Left lung (tissue), 10 donors: ENCODE results near the gene ZBTB11. TPM values are rescaled to one million over a fixed set of nuclear protein-coding genes. Genes with fewer than 3 reads are reported as not detected.
"Not testable (repeated sequence)": the region's sequence is repeated elsewhere in the genome, so short reads cannot be mapped to it uniquely, and the experiment has no call there.

Source experiments
- ATAC-seq: fragments of 200-7000 bp; cut with Tn5 transposase; one replicate; pipeline ENCODE4 v1.9.1; 2020; ENCODE audit warnings: moderate library complexity
- DNase-seq, 4 donors: peaks; one replicate each; pipeline ENCODE4 v3.0.0-alpha.2; 2013 to 2020
- H3K27ac ChIP-seq, 2 donors: fragments of 200-600 bp; sonication (generic) in 1 of 2; one replicate each; pipeline versions ENCODE4 v1.5.0 to v1.8.0; 2020 to 2021
- H3K27me3 ChIP-seq, 2 donors: fragments of 200-600 bp; sonication (generic) in 1 of 2; one replicate each; pipeline versions ENCODE4 v1.5.0 to v1.8.0; 2020 to 2021
- H3K36me3 ChIP-seq, 2 donors: fragments of 200-600 bp; sonication (generic) in 1 of 2; one replicate each; pipeline versions ENCODE4 v1.5.0 to v1.8.0; 2020 to 2021
- H3K4me1 ChIP-seq, 2 donors: fragments of 200-600 bp; one replicate each; pipeline ENCODE4 v1.8.0; 2021
- H3K4me3 ChIP-seq, 2 donors: fragments of 200-600 bp; sonication (generic) in 1 of 2; one replicate each; pipeline versions ENCODE4 v1.5.0 to v1.8.0; 2020 to 2021; ENCODE audit warnings: mild to moderate bottlenecking in 1 of 2
- H3K9me3 ChIP-seq, 2 donors: fragments of 200-600 bp; sonication (generic) in 1 of 2; one replicate each; pipeline versions ENCODE4 v1.5.0 to v1.8.0; 2020 to 2021
- intact Hi-C, 2 donors: fragments of 100-400 bp; cut with DNase I; formaldehyde crosslinking; loops; one replicate each; pipeline versions ENCODE4 v1.11.2 to v1.14.2; 2022
- polyA plus RNA-seq, 6 donors: library from polyadenylated mRNA; unstranded; fragments of 120-200 nt; gene quantifications; one replicate each; pipeline ENCODE4 v1.2.1, GENCODE V29; 2013; ENCODE audit not compliant: insufficient read length in 6 of 6
- total RNA-seq, 2 donors: library from RNA; stranded (reverse); fragmentation: NEBNext Ultra II Directional; extraction: Animal tissue kit (Norgen Biotek cat#: 25700); gene quantifications; one replicate each; pipeline ENCODE4 v1.2.1, GENCODE V29; 2021
- TF ChIP-seq, protein P1 (sequence below), 2 donors: fragments of 200-600 bp; sonication (generic) in 1 of 2; IDR thresholded peaks; one replicate each; pipeline versions ENCODE4 v1.5.0 to v1.8.0; 2021; ENCODE audit warnings: antibody characterized with exemption in 2 of 2
- donor health status: DM: no; HTN: yes; CAD: no.
- donor health status: DM: no; HTN: no; CAD: no.

ZBTB11 gene
- total and polyA plus RNA-seq, 8 donors: 16.6 to 27.7 (median 25.7) TPM

DNA sequence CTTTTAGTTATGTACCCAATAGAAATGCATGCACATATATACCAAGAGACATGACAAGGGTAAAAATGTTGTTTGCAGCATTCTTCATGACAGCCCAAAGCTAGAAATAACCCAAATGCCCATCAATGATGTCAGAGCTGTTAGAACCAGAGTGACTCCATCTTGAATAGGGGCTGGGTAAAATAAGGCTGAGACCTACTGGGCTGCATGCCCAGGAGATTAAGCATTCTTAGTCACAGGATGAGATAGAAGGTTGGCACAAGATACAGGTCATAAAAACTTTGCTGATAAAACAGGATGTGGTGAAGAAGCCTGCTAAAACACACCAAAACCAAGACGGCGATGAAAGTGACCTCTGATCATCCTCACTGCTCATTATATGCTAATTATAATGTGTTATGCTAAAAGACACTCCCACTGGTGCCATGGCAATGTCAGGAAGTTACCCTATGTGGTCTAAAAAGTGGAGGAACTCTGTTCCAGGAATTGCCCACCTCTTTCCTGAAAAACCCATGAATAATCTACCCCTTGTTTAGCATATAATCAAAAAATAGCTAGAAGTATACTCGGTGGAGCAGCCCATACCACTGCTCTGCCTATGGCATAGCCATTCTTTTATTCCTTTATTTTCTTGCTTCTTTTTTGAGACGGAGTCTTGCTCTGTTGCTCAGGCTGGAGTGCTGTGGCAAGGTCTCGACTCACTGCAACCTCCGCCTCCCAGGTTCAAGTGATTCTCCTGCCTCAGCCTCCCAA is 32.9 kb downstream of the ZBTB11 start:
- Histone ChIP-seq H3K27ac (no peak overlapping the region), H3K36me3 (peaks cover 0 to 16% of the 10 kb centered on the region in 2 donors), H3K9me3 (no peaks in the 10 kb centered on the region), H3K27me3 (no peaks in the 10 kb centered on the region), H3K4me3 (no peak overlapping the region), H3K4me1 (no peaks in the 10 kb centered on the region)
- DNase-seq (no peak), ATAC-seq (no peak)
- TF ChIP-seq, protein P1, sequence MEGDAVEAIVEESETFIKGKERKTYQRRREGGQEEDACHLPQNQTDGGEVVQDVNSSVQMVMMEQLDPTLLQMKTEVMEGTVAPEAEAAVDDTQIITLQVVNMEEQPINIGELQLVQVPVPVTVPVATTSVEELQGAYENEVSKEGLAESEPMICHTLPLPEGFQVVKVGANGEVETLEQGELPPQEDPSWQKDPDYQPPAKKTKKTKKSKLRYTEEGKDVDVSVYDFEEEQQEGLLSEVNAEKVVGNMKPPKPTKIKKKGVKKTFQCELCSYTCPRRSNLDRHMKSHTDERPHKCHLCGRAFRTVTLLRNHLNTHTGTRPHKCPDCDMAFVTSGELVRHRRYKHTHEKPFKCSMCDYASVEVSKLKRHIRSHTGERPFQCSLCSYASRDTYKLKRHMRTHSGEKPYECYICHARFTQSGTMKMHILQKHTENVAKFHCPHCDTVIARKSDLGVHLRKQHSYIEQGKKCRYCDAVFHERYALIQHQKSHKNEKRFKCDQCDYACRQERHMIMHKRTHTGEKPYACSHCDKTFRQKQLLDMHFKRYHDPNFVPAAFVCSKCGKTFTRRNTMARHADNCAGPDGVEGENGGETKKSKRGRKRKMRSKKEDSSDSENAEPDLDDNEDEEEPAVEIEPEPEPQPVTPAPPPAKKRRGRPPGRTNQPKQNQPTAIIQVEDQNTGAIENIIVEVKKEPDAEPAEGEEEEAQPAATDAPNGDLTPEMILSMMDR (IDR thresholded peaks at IDR 0.05): no peak
- intact Hi-C loops: no loop called here

DNA sequence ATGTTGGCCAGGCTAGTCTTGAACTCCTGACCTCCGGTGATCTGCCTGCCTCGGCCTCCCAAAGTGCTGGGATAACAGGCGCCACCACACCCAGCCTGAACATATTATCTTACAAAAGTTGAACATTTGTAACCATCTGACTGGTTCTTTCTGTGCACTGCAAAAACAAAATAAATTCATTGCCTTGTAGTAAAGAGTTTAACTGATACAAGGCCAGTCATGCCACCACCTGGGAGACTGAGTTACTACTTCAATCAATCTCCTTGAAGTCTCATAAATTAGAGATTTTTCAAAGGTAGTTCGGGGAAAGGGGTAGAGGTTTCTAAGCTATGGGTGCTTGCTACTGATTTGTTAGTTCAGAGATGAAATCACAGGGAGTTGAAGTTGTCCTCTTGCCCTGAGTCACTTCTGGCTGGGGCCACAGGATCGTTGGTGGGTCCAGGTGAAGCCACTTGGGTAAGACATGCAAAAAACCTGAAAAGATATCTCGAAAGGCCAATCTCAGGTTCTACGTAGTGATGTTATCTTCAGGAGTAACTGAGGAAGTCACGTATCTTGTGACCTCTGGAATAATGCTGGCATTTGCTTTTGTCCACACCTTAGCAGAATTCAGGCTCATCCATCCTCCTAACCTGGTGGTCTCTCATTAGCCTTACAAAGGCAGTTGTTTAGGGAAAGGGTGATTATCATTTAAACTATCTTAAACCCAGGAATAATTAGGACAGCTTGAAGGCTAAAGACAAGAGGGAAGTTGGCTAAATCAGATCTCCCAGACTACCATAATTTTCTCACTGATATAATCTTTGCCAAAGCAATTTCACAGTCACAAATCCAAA is 33.7 kb downstream of the ZBTB11 start:
- H3K4me1 ChIP-seq: no peaks in the 10 kb centered on the region
- DNase-seq (no peak), ATAC-seq (no peak)
- H3K27me3 ChIP-seq: no peaks in the 10 kb centered on the region
- no peak overlapping the region for H3K27ac ChIP-seq
- H3K9me3 ChIP-seq: no peaks in the 10 kb centered on the region
- TF ChIP-seq, protein P1 (IDR thresholded peaks at IDR 0.05): no peak
- peaks cover 0 to 7% of the 10 kb centered on the region in 2 donors for H3K36me3 ChIP-seq
- intact Hi-C loops: no loop called here
- H3K4me3 ChIP-seq: no peak overlapping the region

DNA sequence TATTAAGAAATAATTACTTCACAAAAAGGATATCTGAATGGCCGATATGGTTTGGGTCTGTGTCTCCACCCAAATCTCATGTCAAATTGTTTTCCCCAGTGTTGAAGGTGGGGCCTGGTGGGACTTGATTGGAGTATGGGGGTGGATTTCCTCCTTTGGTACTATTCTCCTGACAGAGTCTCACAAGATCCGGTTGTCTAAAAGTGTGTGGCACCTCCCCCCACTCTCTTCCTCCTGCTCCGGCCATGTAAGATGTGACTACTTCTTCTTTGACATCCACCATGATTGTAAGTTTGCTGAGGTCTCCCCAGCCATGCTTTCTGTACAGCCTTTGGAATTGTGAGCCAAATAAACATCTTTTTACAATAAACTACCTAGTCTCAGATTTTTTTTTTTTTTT is 34.5 kb downstream of the ZBTB11 start:
- Histone ChIP-seq H3K9me3 (no peaks in the 10 kb centered on the region), H3K36me3 (no peaks in the 10 kb centered on the region), H3K4me3 (no peak overlapping the region), H3K27ac (no peak overlapping the region), H3K4me1 (no peaks in the 10 kb centered on the region), H3K27me3 (no peaks in the 10 kb centered on the region)
- ATAC-seq (no peak), DNase-seq (no peak)
- intact Hi-C loops: no loop called here
- TF ChIP-seq, protein P1 (IDR thresholded peaks at IDR 0.05): no peak

DNA sequence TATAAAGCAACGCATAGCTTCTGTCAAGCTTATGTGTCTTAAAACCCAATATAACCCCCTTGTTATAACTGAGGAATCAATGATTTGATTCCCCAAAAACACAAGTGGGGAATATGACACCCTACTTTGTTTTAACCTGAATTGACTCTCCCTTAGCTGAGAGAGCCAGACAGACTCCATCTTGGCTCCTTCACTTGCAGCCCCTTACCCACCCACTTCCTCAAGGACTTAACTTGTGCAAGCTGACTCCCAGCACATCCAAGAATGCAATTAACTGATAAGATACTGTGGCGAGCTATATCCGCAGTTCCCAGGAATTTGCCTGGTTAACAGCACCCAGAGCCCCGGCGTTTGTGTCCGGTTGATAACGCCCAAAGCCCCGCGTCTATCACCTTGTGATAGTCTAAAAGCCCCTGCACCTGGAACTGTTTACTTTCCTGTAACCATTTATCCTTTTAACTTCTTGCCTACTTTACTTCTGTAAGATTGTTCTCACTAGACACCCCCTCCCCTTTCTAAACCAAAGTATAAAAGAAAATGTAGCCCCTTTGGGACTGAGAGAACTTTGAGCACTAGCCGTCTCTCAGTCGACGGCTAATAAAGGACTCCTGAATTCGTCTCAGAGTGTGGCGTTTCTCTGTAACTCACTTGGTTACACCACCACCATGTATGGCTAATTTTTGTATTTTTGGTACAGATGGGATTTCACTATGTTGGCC is 35.4 kb downstream of the ZBTB11 start:
- intact Hi-C loops, H3K4me3 ChIP-seq: not testable (repeated sequence)

DNA sequence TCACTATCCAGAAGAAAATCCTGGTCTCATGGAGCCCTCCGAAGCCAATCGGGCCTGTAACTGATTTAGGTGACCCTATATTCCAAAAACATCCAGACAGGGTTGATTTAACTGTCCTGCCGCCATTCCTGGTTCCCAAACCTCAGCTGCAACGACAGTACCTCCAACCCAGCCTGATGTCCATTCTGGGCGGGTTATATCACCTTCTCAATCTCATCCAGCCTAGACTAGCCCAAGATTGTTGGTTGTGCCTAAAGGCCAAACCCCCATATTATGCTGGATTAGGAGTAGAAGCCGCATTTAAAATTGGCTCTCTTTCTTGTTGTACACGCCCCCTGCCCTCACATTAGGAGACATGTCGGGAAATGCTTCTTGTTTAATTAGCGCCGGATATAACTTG is 36.7 kb downstream of the ZBTB11 start:
- Histone ChIP-seq H3K4me1 (no peaks in the 10 kb centered on the region), H3K9me3 (no peaks in the 10 kb centered on the region), H3K27me3 (no peaks in the 10 kb centered on the region), H3K27ac (no peak overlapping the region), H3K4me3 (no peak overlapping the region), H3K36me3 (no peaks in the 10 kb centered on the region)
- no peak for ATAC-seq
- DNase-seq: no peak
- TF ChIP-seq, protein P1 (IDR thresholded peaks at IDR 0.05): no peak
- intact Hi-C loops: no loop called here

More for the DNA sequence above, 35.4 kb downstream of the ZBTB11 start:
- not testable (repeated sequence) for H3K4me1 ChIP-seq, H3K27me3 ChIP-seq, H3K9me3 ChIP-seq, ATAC-seq, DNase-seq, H3K36me3 ChIP-seq, H3K27ac ChIP-seq
